NCI-H1417 (cell line): ENCODE measurements around the gene BRME1.

ENCODE experiments used
- DNase-seq, 3 experiments: peaks; one replicate each; lab custom pipeline; 2025; lab: John Stamatoyannopoulos, UW

Gene BRME1

DNA sequence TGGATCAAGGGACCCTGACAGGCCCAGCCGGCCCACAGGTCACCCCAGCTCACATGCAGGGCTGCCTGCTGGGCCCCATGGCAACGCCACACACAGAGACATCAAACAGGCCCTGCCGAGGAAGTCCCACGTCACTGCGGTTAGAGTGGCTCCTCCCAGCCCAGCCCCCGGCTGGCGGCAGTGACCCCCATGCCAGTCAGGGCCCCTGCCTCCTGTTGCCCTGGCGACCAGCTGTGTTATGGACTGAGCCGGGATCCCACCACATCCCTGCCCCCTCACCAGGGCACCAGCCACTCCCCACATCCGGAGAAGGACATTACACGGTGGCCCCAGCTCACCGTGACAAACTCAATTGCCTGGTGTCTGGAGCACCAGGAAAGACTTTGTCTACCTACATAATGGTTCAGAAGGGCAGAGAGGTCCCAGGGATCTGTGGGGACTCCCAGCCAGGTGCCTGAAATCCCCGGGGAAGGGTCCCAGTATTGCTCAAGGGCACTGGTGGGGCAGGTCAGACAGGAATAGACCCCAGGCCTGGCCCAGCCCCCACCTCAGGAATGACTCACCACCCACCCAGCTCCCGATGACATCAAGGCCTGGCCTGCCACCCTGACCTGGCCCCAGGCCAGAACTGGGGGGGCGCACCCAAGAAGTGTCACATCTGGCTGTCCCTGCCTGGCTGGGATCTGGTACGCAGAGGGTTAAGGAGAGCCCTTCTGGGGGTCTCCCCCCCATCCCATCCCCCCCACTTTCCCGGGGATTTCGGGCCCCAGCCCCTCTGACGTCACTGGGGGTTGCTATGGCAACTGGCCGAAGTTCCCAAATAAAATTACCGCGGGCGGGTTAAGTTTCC lies 59.1 kb downstream of the BRME1 start:
- DNase-seq, result peak; percentile 12 to 96 (median 95)

DNA sequence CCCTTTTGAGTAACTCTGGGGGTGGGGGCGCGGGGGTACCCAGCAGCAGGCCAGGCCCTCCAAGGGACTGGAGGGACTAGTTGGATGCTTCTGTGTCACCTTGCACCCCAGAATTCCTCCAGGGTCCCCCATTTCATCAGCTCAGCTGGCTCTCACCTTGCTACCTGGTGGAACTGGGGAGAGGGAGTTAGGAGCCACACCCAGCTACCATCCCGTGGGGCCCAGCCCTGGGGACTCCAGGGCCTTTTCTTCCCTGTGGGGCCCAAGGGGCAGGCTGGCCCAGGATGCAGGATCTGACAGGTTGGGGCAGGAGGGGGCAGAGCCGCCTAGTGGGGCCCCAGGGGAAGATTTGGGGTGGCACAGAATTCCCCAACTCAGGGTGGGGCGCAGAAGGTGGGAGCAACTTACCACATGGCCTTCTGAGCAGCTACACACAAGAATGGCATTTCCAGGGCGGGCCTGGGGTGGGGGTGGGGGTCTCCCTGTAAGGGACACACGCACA lies 61.7 kb downstream of the BRME1 start:
- DNase-seq, result no peak

DNA sequence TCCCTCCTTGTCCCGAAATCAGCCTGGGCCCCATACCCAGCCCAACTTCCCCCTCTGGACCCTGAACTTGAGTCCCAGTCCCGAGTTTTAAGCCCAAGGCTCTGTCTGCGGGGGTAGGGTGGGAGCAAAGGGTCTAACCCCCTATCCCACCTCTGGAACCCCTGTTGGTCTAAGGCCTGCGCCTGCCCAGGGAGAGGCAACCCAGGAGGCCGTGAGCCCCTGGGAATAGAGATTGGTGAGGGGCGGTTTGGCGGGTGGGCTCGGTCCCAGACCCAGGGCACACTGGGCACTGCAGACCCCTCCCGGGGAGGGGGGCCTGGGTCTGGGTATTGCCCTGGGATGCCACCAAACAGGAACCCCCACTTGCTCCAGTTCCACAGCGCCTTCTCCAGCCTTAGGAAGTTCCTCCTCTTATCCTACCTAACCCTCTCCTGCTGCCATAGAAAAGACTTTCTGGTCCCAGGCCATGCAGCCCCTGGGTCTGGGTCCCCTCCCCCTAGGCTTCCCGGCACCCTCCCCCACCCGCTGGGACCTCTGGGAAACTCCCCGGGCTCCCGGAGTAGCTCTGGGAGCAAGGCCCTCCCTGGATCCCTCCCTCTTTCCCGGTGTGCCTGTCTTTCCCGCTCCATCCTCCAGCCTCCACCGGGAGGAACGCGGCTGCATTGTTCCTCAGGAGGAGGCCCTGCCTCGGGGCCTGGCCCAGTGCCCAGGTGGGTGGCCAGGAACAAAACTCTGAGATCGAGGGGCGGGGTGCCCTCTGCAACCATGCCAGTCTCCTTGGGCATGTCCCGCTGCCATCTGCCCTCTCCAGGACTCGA lies 62.6 kb downstream of the BRME1 start:
- peak in 2 of 3 experiments; percentile 38 to 66 for DNase-seq

DNA sequence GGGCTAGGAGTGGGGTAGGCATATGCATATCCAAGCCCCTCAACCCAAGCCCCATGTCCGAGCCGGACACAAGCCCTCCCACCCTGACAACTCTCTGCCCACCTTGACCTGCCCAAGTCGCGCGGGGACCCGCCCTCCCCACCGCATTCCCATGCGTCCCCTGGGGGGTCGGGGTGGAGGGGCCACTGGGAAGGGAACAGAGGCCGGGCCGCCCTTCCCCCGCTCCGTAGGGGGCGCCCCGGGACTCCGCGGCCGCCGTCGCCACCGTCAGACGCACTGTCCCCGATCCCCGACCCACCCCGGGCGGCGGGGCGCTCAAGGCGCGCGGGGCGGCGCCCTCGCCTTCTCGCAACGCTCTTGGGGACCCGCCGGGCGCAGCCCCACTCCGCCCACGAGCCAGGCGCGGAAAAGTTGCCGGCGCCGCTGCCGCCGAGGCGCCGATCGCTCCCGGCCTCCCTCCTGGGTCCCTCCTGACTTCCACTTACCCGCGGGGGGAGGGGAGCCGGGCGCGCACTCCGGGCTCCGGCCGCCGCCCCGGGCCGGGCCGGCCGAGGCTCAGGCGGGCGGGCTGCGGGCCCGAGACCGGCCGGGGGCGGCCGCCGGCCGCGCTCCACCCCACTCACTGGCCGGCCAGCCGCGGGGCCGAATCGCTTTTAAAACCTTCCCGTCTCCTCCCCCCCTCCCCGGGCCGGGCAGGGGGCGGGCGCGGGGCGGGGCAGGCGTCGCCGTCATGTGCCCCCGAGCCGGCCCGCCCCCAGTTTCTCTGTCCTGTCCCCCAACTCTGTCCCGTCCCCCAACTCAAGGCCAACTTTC lies 63.4 kb downstream of the BRME1 start:
- peak in 2 of 3 experiments; percentile 46 to 60 for DNase-seq

DNA sequence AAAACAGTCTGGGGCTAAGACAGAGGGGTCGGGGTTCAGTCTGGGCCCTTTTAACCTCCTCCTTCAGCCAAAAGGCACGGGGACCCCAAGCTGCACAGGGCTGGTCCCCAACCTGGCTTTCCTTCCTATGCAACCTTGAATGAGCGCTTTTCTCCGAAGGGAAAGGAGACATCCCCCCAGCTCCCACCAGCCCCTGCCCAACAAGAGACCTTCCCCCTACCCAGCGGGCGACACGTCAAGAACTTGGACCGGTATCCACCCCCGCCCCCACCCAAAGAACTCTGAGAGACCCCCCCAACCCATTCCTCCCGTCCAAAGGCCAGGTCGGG lies 64.0 kb downstream of the BRME1 start:
- no peak for DNase-seq

DNA sequence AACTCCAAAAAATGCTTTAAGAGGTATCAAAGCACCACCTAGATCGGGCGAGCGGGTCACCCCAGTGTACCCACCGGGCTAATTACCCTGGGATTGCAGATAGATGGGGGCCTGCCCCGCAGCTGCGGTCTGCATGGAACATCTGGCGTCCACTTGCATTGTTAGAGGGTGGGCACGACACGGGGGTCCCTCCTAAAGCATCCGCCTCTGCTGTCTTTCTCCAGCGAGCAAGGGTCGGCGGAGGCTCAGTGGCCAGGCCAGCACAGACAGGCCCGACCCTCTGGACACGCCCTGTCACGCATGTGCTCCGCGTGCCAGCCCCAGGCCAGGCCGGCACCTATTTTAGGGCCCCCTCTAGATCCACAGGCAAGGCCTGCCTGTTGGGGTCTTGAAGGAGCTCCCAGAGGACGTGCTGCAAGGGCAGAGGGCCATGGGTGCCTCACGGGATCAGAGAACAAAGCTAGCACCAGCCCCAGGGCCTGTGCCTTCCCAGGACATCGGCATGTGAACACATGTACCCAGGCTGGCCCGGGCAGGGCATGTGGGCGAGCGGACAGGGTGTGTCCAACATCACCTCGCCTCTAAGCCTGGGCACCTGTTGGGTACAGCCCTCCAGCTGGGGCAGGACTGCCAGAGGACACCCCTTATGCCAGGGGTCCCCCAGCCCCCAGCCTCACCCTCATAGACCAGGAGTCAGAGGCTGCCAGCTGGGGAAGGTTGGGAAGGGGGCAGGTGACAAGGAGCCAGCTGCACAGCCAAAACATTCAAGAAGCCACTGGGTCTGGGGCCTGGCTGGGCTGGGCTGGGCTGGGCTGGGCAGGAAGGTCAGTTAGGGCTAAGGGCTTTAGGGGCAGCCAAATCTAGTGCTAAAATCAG lies 64.6 kb downstream of the BRME1 start:
- DNase-seq, result no peak

DNA sequence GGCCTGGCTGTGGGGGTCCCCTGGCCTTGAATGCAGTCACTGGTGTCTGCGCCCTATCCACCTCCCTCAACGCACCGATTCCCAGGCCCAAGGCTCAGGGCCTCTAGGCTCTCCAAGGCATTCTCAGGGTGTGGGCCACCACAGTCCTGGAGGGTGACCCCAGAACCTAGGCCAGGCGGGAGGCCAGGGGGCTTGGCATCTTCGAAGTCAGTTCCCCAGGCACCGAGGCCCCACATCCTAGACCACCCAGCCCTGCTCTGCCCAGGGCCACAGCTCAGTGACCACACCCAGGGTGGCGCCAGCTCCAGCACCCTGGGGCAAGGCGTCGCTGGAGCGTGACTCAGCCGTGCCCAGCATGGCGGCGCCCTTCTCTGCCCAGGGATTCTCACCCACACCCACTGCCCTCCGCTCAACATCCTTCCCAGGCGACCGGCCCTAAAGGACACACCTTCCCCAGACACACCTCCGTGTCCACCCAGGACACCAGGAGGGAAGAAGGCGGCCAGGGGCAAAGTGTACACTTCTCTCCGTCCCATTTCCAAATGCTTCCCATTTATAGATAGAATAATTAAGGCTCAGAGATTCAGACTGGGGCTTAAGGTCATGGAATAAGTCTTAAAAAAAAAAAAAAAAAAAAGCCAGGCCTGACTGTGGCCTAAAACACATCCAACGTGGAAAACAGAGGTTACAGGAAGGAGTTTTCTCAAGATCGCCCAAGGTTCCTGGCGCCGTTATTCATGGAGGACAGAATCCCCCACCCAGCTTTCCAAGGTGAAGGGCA lies 65.4 kb downstream of the BRME1 start:
- DNase-seq, result no peak

DNA sequence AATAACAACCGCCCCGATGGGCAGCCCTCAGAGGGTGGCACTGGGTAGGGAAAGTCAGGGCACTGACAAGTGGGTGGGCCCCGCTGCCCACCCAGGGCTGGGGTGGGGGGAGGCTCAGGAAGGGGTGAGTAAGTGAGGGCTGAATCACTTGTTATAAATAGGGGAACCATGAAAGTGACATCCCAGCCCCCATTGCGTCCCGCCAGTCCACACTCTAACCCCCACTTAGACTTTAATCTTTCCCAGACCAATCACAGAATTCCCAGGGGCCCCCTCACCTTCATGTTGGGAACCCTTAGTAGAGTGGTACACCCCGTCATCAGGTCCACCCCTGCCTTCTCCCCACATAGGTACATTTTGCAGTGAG lies 66.0 kb downstream of the BRME1 start:
- DNase-seq, result no peak

DNA sequence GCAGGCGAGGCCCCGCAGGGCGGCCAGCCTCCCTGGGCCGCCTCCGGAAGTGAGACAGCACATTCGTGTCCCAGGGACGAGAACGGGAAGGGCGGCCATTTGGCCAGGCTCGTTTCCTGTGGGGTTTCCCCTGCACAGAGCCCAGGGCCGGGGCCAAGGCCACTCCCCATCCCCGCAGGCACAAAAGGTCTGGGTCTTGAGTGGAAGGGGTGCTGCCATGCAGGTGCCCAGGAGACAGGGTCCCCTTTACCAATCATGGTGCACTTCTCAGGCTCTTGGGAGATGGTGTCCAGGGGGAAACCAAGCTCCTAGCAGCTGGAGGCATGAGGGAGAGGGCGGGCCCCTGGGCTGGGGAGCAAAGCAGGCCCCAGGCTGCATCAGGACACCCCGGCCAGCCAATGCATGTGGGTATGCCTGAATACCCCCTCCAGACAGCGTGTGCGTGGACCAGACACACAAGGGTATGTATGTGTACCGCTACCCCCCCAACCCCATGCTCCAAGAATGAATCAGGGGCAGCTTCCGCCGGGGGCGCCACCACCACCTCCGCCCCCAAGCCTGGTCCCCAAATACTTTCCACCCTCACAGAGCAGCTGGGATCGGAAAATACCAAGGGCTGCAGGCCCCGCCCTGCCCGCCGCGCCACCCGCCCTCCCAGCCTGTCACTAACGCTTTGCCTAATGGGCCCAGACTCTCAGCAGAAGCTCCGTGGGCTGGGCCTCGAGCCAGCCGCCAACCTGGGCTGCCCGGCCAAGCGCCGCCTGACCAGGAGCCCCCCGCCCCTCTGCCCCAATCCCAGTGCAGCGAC lies 66.6 kb downstream of the BRME1 start:
- DNase-seq, result no peak

DNA sequence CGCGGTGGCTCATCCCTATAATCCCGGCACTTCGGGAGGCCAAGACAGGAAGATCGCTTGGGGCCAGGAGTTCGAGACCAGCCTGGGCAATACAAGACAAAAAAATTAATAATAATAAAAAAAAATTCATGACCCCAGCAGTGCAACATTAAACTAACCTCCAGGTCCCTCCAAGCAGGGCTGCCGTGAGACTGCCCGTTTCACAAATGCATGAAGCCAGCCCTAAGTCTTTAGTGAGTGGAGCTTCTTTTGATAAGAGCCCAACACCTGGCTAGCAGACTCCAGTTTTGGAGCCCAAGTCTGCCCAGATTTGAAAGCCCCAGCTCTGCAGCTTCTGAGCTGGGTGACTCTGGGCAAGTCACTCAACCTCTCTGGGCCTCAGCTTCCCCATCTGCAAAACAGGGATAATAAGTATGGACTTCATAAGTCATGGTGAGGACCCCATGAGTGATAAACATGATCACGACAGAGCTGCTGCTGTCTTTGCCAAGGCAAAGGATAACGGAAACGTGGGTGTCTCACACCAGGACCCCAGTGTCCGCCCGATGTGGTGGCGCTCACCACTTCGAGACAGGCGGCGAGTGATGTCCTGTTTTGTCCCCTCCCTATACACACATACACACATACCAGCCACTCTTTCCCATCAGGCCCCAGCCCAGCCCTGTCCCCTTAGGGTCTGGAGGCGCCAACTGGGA lies 67.3 kb downstream of the BRME1 start:
- no peak for DNase-seq

DNA sequence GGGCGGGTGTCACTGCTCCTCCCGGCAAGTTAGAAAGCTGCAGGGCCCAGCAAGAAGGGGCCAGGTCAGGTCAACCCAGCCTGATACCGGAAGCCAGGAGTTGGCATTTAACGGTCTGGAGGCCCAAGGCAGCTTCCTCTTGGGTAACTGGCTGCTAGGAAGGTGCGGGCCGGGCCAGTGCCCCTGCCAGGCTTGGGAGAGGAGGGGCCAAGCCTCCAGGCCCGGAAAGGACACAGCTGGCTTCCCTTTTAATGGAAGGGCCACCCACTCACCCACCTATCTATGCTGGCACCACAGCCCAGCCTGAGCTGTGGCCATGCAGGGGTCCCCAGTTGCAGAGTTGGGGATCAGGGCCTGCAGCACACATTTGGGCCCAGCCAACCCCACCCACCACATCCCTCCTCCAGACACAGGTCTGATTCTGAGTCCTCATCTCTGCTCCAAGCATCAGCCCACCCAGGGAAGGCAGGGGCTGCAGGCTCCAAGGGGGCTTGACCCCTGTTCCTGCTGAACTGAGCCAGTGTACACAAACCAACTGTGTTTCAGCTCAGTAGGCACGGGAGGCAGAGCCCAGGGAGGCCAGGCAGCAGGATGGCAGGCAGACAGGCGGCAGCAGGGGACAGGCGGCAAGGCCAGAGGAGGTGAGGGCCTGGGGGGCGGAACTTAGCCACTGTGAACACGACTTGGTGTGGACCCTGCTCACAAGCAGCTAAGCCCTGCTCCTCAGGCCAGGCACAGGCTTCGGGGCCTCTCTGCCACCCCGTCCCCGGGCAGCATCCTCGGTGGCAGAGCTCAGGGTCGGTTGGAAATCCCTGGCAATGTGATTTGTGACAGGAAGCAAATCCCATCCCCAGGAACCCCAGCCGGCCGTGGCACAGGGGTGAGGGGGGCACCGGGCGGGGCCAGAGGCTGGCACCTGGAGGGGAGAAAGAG lies 69.9 kb downstream of the BRME1 start:
- DNase-seq, result no peak

DNA sequence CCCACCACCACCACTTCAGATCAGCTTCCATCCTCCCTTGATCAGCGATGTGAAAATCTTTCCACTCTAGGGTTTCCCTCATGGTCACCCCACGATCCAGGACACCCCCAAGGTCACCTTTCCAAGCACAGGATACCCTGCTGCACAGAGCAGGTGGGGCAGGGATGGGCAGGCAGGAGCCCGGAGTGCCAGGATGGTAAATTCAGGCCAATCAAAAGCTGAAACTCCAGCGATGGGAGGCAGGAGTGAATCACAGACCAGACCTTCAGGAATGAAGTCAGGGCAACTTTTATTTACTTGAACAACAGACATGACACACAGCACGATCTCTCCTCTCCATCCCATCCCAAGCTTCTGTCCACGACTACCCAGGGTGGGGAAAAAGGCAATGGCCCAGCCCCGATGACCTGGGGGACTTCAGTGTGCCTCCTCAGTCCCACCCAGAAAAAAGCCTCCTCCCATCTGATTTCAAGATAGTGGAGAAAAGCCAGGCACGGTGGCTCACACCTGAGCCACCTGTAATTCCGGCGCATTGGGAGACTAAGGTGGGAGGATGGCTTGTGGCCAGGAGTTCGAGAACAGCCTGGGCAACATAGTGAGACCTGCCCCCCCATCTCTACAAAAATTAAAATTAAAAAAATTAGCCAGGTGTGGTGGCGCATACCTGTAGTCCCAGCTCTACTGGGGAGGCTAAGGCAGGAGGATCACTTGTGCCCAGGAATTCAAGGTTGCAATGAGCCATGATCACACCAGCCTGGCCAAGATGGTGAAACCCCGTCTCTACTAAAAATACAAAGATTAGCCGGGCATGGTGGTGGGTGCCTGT lies 71.5 kb downstream of the BRME1 start:
- no peak for DNase-seq

DNA sequence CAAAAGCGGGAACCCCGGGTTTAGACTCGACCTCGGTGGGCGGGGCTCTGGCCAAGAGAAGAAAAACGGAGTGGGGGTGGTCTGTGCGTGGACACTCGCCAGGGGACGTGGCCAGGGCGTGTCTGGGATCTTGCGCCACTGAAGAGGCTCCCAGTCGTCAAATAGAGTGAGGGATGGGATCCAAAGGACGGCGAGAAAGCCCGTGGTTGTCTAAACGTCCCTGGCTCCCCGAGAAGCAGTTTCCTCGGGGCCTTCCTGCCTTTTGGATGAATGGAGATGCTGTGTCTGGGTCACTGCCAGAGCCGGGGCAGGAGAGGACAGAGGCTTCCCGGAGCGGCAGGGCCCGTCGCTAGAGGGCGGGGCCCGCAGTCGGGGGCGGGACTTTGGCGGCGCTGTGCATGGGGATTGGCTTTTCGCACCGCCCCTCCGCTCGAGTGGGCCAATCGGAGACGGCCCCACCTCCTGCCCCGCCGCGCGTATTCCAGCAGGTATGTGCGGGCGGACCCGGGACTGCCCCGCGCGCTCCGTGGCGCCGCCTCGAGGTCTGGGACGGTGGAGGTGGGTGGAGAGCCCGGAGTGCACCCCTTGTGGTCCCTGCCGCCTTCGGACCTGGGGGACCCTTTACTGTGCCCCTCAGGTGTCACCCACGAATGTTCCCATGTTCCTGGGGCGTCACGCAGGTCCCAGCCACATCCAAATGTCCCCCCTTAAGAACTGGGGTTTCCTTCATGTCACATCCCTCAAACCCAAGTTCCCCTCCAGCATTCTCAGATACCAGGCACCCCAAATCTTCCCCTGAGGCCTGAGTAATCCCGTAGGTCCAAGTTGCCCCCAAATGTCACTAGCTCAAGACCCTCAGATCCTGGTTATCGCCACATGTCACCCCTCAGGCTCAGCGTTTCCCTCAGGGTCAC lies 72.3 kb downstream of the BRME1 start:
- DNase-seq, result peak; percentile 69 to 92 (median 85)
